Ascending aorta (tissue), 2 donors: ENCODE measurements around the gene ZNF189. TPM values are rescaled to one million over a fixed set of nuclear protein-coding genes. Genes with fewer than 3 reads are reported as not detected.

Source experiments
- DNase-seq, 2 donors: peaks; one replicate each; pipeline ENCODE4 v3.0.0-alpha.2; 2019; ENCODE audit warnings: low spot score in 2 of 2
- H3K27ac ChIP-seq, 2 donors: fragments of 200-600 bp; sonication (generic); one replicate each; pipeline ENCODE4 v1.5.1; 2016 to 2017; ENCODE audit warnings: mild to moderate bottlenecking in 1 of 2
- H3K27me3 ChIP-seq: fragments of 200-600 bp; sonication (generic); one replicate; pipeline ENCODE4 v1.5.1; 2017
- H3K36me3 ChIP-seq, 2 donors: fragments of 200-600 bp; sonication (generic); one replicate each; pipeline ENCODE4 v1.5.1; 2016
- H3K4me1 ChIP-seq, 2 donors: fragments of 200-600 bp; sonication (generic); one replicate each; pipeline ENCODE4 v1.5.1; 2016 to 2017; ENCODE audit warnings: mild to moderate bottlenecking in 1 of 2
- H3K4me3 ChIP-seq, 2 donors: fragments of 200-600 bp; sonication (generic); one replicate each; pipeline ENCODE4 v1.5.1; 2016 to 2017; ENCODE audit warnings: mild to moderate bottlenecking in 1 of 2
- H3K9me3 ChIP-seq, 2 donors: fragments of 200-600 bp; sonication (generic); one replicate each; pipeline ENCODE4 v1.5.1; 2016
- intact Hi-C: fragments of 100-400 bp; cut with DNase I; formaldehyde crosslinking; loops from one replicate; pipeline ENCODE4 v1.15.1; 2023
- total RNA-seq: library from RNA; depleted of rRNA; stranded (reverse); fragments of >200 nt; gene quantifications from one replicate; pipeline ENCODE4 v1.1.0, GENCODE V29; 2016
- TF ChIP-seq, protein P1 (sequence below), 3 experiments: fragments of 200-600 bp in 2 of 3; fragments of 450-650 bp in 1 of 3; sonication (generic) in 2 of 3; IDR thresholded peaks; one replicate each; pipeline ENCODE4 v1.5.1; 2016 to 2019; ENCODE audit warnings: antibody characterized with exemption in 3 of 3, mild to moderate bottlenecking in 1 of 3, moderate library complexity in 1 of 3

Gene ZNF189
- total RNA-seq, 1 donor from 2014 or later = 30.4 TPM

DNA sequence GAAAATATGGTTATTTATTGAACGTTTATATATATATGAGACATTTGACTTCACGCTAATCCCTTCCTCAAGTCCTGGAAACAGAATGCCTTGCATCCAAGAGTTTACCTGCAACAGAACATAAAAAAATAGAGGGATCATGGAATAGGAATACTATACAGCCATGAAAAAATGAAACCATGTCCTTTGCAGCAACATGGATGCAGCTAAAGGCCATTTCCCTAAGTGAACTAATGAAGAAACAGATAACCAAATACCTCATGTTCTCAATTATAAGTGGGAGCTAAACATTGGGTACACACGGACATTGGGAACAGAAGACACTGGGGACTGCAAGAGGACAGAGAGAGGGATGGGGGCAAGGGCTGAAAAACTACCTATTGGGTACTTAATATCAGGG lies 26.8 kb upstream of the ZNF189 start:
- intact Hi-C loops = no loop called here

DNA sequence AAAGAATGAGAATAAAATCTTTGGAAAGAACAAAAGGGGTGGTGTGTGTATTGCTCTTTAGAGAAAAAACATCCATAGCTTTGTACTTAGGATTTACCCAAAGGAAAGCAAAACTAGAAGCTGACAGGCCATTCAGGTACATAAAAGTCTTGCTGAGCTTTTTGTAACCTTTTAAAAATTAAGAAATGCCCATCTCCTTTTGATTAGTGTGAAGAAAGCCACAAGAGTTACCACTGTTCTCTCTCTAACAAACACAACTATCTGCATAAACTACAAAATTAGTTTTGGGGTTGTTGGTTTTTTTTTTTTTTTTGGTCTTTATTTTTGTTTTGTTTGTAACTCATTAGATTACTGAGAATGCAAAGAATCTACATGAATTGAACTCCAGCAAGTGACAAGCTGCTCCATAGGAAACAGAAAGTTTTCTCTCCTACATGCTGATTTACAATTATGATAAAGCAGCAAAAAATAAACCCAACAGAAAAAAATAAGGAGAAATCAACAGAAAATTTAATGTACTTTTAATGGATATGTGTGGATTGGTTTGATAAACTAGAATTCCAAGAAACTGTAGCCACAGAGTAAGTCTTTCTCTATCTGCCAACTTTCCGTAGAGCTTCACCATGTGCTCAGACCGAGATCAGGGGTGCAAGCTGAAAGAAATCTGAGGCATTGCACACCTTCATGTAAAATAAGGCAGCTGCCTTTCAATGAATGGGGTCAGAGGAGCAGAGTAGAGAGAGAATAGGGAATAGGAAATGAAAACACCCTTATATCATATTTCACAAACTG lies 26.1 kb upstream of the ZNF189 start:
- no peaks in the 10 kb centered on the region for H3K36me3 ChIP-seq
- intact Hi-C loops = no loop called here

More for the DNA sequence above, 26.8 kb upstream of the ZNF189 start:
- Histone ChIP-seq H3K27ac (no peak overlapping the region), H3K4me1 (no peaks in the 10 kb centered on the region), H3K27me3 (no peaks in the 10 kb centered on the region), H3K36me3 (no peaks in the 10 kb centered on the region), H3K4me3 (no peak overlapping the region), H3K9me3 (no peaks in the 10 kb centered on the region)
- TF ChIP-seq, protein P1, sequence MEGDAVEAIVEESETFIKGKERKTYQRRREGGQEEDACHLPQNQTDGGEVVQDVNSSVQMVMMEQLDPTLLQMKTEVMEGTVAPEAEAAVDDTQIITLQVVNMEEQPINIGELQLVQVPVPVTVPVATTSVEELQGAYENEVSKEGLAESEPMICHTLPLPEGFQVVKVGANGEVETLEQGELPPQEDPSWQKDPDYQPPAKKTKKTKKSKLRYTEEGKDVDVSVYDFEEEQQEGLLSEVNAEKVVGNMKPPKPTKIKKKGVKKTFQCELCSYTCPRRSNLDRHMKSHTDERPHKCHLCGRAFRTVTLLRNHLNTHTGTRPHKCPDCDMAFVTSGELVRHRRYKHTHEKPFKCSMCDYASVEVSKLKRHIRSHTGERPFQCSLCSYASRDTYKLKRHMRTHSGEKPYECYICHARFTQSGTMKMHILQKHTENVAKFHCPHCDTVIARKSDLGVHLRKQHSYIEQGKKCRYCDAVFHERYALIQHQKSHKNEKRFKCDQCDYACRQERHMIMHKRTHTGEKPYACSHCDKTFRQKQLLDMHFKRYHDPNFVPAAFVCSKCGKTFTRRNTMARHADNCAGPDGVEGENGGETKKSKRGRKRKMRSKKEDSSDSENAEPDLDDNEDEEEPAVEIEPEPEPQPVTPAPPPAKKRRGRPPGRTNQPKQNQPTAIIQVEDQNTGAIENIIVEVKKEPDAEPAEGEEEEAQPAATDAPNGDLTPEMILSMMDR (IDR thresholded peaks at IDR 0.05) = no peak
- DNase-seq = no peak

DNA sequence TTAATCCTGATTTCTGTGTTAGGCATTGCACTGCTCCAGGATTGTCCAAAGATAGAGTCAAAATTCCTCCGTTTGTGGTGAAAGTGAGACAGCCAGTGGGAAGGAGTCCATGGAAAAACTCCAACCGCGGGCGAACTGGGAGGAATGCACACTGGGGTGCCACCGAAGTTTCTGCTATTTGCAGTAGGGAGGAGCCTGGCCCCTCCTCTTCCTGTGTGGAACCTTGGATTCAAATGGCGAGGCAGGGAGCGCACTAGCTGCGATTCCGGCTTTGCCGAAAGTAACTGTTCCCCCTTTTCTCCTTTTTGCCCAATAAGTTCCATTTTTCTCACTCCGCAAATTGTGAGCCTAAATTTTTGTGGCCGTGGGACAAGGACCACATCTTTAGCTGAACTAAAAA lies 23.1 kb upstream of the ZNF189 start:
- no peaks in the 10 kb centered on the region for H3K27me3 ChIP-seq
- peaks cover 0 to 11% of the 10 kb centered on the region in 2 donors for H3K9me3 ChIP-seq
- no peaks in the 10 kb centered on the region for H3K36me3 ChIP-seq
- intact Hi-C loops = no loop called here
- H3K4me3 ChIP-seq = no peak overlapping the region
- DNase-seq = no peak
- H3K27ac ChIP-seq = no peak overlapping the region
- TF ChIP-seq, protein P1 (IDR thresholded peaks at IDR 0.05) = no peak
- no peaks in the 10 kb centered on the region for H3K4me1 ChIP-seq

More for the DNA sequence above, 26.1 kb upstream of the ZNF189 start:
- H3K4me1 ChIP-seq = no peaks in the 10 kb centered on the region
- TF ChIP-seq, protein P1 (IDR thresholded peaks at IDR 0.05) = no peak
- H3K27me3 ChIP-seq = no peaks in the 10 kb centered on the region
- no peak for DNase-seq
- no peak overlapping the region for H3K27ac ChIP-seq
- H3K4me3 ChIP-seq = no peak overlapping the region
- H3K9me3 ChIP-seq = peaks cover 0 to 1% of the 10 kb centered on the region in 2 donors

DNA sequence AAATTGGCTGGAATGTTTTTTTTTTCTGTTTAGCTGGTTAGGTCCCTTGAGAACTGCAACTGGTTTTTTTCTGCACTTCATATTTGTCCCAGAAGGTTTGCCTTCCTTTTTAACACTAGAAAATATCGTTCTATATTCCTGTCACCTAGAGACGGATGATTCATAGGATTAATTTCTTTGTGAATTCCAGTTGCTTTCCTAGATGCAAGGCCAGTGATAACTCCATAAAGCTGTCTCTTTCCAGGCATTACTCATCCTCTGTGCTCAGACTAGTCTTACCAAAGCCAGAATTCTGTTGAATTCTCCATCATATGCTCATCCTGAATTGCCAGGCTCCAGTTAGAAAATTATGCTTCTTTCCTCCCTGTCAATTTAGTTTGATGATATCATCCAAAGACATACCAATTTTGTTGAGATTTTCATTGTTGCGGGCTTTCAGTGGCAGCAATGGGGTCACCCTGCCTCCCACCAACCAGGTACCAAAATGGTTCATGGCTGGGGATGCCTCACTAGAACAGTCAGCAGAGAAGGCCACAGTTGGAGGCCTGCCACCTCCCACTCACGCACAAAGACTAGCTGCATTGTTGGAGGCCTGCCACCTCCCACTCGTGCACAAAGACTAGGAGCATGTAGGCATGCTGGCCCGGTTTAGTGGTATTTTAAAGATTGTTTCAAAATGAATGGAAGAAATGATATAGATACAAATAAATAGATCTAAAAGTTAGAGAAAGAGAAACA lies 22.4 kb upstream of the ZNF189 start:
- Histone ChIP-seq H3K4me1 (no peaks in the 10 kb centered on the region), H3K36me3 (no peaks in the 10 kb centered on the region), H3K27me3 (no peaks in the 10 kb centered on the region), H3K9me3 (peaks cover 0 to 11% of the 10 kb centered on the region in 2 donors), H3K27ac (no peak overlapping the region), H3K4me3 (no peak overlapping the region)
- intact Hi-C loops = no loop called here
- no peak for DNase-seq
- TF ChIP-seq, protein P1 (IDR thresholded peaks at IDR 0.05) = no peak

DNA sequence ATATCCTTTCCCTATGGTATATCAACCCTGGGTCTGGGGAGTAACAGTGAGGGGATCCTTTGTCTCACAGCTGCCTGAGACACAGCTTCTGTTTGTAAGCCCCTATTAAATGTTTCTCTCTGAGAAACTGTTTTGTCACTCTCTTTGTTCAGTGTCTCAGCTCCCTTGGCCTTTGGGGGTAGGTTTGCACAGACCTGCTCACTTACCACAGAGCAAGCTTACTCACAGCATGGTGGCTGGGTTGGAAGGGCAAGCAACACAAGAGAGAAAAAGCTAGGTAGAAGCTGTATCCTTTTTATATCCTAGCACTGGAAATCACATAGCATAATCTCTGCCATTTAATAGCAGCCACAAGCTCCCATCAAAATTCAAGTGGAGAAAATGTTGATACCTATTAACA lies 18.4 kb upstream of the ZNF189 start:
- H3K4me1 ChIP-seq = no peaks in the 10 kb centered on the region
- TF ChIP-seq, protein P1 (IDR thresholded peaks at IDR 0.05) = no peak
- H3K27ac ChIP-seq = no peak overlapping the region
- intact Hi-C loops = no loop called here
- H3K36me3 ChIP-seq = no peaks in the 10 kb centered on the region
- no peak for DNase-seq
- H3K9me3 ChIP-seq = peaks cover 0 to 14% of the 10 kb centered on the region in 2 donors
- no peak overlapping the region for H3K4me3 ChIP-seq
- no peaks in the 10 kb centered on the region for H3K27me3 ChIP-seq
